GM12875 (cell line): ENCODE data around the gene APLF.
"Not testable (repeated sequence)": the region's sequence is repeated elsewhere in the genome, so short reads cannot be mapped to it uniquely, and the experiment has no call there.

Experiments used
- H3K4me3 ChIP-seq: one replicate; pipeline ENCODE4 v1.5.1; 2011; ENCODE audit warnings: low read depth, low read length, control low read depth
- TF ChIP-seq, protein P1 (sequence below): IDR thresholded peaks from 2 replicates; pipeline ENCODE4 v1.5.1; 2011; ENCODE audit warnings: low read depth, mild to moderate bottlenecking, control low read depth, inconsistent platforms, low read length, moderate library complexity, borderline replicate concordance; ENCODE audit not compliant: insufficient read depth

Gene APLF

DNA sequence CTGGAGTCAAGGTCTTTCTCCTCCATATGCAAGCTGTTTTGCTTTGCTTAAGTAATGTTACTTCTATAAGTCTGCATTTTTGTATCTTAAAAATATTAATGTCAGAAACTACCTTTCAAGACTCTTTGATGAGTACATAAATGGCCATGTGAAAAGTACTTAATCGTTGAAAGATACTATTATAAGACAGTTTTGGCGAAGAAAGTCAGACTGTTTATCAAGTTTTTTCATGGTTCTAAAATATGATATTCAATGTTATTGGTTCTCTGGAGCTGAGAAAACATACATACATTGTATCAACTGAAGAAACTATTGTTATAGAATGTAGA lies 25.4 kb upstream of the APLF start:
- H3K4me3 ChIP-seq = no peak overlapping the region
- TF ChIP-seq, protein P1, sequence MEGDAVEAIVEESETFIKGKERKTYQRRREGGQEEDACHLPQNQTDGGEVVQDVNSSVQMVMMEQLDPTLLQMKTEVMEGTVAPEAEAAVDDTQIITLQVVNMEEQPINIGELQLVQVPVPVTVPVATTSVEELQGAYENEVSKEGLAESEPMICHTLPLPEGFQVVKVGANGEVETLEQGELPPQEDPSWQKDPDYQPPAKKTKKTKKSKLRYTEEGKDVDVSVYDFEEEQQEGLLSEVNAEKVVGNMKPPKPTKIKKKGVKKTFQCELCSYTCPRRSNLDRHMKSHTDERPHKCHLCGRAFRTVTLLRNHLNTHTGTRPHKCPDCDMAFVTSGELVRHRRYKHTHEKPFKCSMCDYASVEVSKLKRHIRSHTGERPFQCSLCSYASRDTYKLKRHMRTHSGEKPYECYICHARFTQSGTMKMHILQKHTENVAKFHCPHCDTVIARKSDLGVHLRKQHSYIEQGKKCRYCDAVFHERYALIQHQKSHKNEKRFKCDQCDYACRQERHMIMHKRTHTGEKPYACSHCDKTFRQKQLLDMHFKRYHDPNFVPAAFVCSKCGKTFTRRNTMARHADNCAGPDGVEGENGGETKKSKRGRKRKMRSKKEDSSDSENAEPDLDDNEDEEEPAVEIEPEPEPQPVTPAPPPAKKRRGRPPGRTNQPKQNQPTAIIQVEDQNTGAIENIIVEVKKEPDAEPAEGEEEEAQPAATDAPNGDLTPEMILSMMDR = no peak

DNA sequence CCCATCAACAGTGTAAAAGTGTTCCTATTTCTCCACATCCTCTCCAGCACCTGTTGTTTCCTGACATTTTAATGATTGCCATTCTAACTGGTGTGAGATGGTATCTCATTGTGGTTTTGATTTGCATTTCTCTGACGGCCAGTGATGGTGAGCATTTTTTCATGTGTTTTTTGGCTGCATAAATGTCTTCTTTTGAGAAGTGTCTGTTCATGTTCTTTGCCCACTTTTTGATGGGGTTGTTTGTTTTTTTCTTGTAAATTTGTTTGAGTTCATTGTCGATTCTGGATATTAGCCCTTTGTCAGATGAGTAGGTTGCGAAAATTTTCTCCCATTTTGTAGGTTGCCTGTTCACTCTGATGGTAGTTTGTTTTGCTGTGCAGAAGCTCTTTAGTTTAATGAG lies 21.0 kb upstream of the APLF start:
- H3K4me3 ChIP-seq = not testable (repeated sequence)

DNA sequence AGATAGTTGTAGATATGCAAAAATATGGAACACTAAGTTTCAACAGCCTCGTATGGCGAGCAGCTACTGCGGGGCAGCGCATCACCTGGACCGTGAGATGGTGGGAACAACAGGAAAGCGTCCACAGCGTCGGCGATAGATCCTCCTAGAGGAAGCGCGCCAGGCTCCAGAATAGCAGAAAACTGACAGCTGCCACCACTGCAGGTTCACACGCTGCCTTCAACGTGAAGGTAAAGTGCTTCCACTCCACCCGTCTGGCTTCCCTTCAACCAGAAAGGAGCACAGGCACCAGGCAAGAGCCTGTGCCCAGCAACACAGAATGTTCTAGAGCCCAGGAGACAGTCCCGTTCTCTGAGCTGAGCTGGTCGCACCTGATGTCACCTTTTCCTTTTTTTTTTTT lies 20.3 kb upstream of the APLF start:
- no peak overlapping the region for H3K4me3 ChIP-seq
- TF ChIP-seq, protein P1 = no peak

DNA sequence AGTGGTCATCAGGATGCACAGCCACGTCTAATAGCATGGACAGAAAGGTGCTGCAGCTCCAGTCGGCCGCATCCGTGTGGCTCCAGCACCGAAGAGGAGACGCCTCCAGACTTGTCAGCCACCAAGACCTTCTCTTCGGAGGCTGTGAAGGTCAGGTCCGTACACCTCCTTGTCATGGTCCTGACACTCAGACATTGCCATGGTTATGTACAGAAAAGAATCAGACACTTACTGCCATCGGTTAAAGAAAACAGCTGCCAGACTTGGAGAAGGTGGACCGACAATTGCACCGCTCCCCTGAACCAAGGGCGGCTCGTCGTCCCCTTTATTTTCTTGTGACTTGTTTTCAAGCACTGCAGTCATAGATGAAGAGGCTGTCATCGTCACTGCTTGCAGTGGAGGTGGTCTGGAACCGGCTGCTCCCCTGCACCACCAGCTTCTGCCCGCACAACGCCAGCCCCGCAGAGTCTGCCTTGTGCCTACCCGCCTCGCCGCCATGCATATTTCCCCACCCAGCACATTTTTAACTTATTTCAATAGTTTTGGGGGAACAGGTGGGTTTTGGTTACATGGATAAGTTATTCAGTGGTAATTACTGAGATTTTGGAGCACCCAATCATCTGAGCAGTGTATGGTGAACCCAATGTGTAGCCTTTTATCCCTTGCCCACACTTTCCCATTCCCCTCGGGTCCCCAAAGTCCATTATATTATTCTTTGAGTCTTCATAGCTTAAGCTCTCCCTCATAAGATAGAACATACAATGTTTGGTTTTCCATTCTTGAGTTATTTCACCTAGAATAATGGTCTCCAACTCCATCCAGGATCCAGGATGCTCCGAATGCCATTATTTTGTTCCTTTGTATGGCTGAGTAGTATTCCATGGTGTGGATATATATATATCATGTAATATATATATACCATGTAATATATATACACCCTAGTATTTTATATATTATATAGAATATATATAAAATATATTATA lies 18.4 kb upstream of the APLF start:
- no peak overlapping the region for H3K4me3 ChIP-seq
- TF ChIP-seq, protein P1 = no peak

DNA sequence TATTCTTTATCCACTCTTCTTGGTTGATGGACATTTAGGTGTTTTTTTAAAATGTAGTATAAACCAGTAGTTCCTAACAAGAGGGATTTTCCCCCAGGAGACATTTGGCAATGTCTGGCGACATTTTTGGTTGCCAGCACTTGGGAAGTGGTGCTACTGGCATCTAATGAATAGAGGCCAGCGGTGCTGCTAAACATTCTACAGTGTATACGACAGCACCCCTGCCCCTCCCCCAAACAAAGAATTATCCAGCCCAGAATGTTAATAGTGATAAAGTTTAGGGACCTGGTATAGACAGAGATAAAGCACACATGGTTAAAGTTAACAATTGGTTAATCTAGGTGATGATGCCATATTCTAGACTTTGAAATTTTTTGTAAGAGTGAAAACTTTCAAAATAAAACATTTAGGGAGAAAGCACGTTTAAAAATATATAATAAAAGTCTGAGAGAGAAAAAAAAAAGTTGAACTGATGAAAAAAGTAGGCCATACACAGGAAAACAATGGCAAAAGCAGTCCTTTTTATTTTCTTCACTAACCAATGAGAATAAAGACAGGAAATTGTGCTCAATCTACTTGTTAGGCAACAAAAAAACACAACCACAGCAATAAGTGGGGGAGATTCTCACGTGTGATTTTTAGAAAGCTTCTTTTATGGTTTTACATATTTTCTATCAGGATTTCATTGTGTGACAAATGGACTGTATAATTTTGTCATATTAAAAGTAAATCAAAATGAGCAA lies 15.1 kb upstream of the APLF start:
- no peak overlapping the region for H3K4me3 ChIP-seq
- TF ChIP-seq, protein P1 = no peak

DNA sequence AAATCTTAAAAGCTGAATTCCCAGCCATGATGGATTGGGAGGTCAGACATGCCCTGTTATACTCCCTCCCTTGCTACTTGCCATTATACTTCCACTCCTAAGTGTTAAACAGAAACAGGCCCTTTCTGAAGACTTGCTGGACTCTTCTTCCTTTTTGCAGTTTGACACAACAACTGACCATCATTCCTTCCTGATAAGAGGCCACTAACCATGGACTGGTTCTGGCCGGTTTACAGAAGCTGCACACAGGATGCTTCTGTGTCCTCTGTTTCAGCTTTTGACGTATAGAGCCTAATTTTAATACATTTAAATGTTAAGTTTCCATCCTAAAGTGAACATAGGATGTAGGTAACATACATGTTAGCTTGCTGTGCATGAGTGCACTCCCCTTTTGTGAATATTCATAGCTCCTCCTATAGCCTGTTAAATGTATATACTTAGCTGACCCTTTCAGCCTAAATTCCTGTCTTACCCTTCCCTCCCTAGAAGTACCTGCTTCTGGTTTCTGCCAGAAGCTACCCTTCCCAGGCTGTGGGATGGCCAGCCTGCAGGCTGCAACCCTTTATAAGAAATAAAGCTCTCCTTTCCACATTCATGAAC lies 13.5 kb upstream of the APLF start:
- H3K4me3 ChIP-seq = no peak overlapping the region
- TF ChIP-seq, protein P1 = no peak

DNA sequence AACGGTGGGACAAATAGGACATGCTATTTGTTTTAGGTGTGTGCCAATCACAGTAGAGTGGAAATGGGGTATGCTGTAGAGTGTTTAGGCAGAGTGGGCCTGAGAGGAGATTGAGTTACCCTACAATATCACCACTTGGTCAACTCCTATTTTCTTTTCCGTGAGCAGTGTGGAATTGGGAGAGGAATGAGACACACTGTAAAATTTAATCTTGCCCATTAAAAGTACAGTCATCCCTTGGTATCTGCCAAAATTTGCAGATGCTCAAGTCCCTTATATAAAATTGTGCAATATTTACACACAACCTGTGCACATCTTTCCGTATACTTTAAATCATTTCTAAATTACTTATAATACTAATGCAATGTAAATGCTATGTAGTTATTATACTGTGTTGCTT lies 12.7 kb upstream of the APLF start:
- H3K4me3 ChIP-seq = no peak overlapping the region
- TF ChIP-seq, protein P1 = no peak
